H1 (cell line): ENCODE results near the gene RBMY1B. TPM values are rescaled to one million over a fixed set of nuclear protein-coding genes. Genes with fewer than 3 reads are reported as not detected.
"Not testable (repeated sequence)": the region's sequence is repeated elsewhere in the genome, so short reads cannot be mapped to it uniquely, and the experiment has no call there.

Source experiments
- CTCF ChIA-PET: fragments of 300-600 bp; sonication (Branson Sonifier 250); formaldehyde crosslinking; loops from one replicate; lab custom pipeline; 2021; ENCODE audit not compliant: partially characterized antibody; lab: Charles Lee
- POLR2A ChIA-PET: fragments of 300-600 bp; sonication (Branson Sonifier 250); formaldehyde crosslinking; loops from one replicate; lab custom pipeline; 2021; ENCODE audit warnings: inconsistent platforms; ENCODE audit not compliant: partially characterized antibody; lab: Charles Lee
- DNase-seq, 2 experiments: peaks; one replicate each; pipeline versions ENCODE4 v3.0.0 to v3.0.0-alpha.2; 2010 to 2022; ENCODE audit warnings: low spot score in 2 of 2, low read depth in 1 of 2, mixed read lengths in 1 of 2
- FAIRE-seq: peaks from 2 replicates; lab custom pipeline; 2011; peaks lifted over from hg19 to GRCh38; lab: Jason Lieb, UNC
- H2AFZ ChIP-seq: 2 replicates; pipeline ENCODE4 v1.8.1; 2012; ENCODE audit warnings: low read length, inconsistent platforms
- H2AK5ac ChIP-seq: 2 replicates; pipeline ENCODE4 v1.6.1; 2013; ENCODE audit warnings: low read depth, low read length
- H2BK120ac ChIP-seq: replicated peaks from 2 replicates; pipeline ENCODE3; 2013; ENCODE audit warnings: low read depth, low read length, inconsistent platforms
- H2BK12ac ChIP-seq: 2 replicates; pipeline ENCODE4 v1.6.1; 2013; ENCODE audit warnings: low read depth, low read length
- H2BK15ac ChIP-seq: 2 replicates; pipeline ENCODE4 v1.6.1; 2013; ENCODE audit warnings: low read length
- H2BK20ac ChIP-seq: 2 replicates; pipeline ENCODE4 v1.6.1; 2013; ENCODE audit warnings: low read length
- H2BK5ac ChIP-seq: 2 replicates; pipeline ENCODE4 v1.6.1; 2013; ENCODE audit warnings: low read depth, low read length
- H3K14ac ChIP-seq: 2 replicates; pipeline ENCODE4 v1.6.1; 2013; ENCODE audit warnings: inconsistent platforms; ENCODE audit not compliant: insufficient read length
- H3K18ac ChIP-seq: 2 replicates; pipeline ENCODE4 v1.6.1; 2013; ENCODE audit warnings: low read length; ENCODE audit errors: extremely low read depth
- H3K23ac ChIP-seq: 2 replicates; pipeline ENCODE4 v1.6.1; 2013; ENCODE audit warnings: inconsistent platforms; ENCODE audit not compliant: insufficient read length
- H3K23me2 ChIP-seq: 2 replicates; pipeline ENCODE4 v1.6.1; 2013; ENCODE audit warnings: low read depth, low read length
- H3K27ac ChIP-seq: 2 replicates; pipeline ENCODE4 v1.6.1; 2011; ENCODE audit warnings: low read depth, low read length, inconsistent platforms
- H3K27me3 ChIP-seq, 4 experiments: replicated peaks in 1 of 4; 1 replicate in 1 of 4; 2 replicates in 3 of 4; pipeline versions ENCODE4 v1.6.1 to v1.8.1; 2011 to 2013; ENCODE audit warnings: low read length in 3 of 4, mild to moderate bottlenecking in 3 of 4, inconsistent platforms in 2 of 4, mixed read lengths in 2 of 4, moderate library complexity in 1 of 4; ENCODE audit not compliant: control insufficient read depth in 3 of 4, insufficient read depth in 3 of 4; ENCODE audit errors: extremely low read depth in 1 of 4
- H3K36me3 ChIP-seq, 4 experiments: 2 replicates each; pipeline versions ENCODE4 v1.6.1 to v1.8.1; 2011 to 2013; ENCODE audit warnings: mild to moderate bottlenecking in 4 of 4, low read length in 3 of 4, moderate library complexity in 2 of 4, control low read depth in 1 of 4, inconsistent platforms in 1 of 4; ENCODE audit not compliant: insufficient read depth in 4 of 4, control insufficient read depth in 2 of 4
- H3K4ac ChIP-seq: replicated peaks from 2 replicates; pipeline ENCODE3; 2013; ENCODE audit warnings: low read length, low read depth, mixed read lengths, inconsistent platforms; ENCODE audit not compliant: insufficient read length
- H3K4me1 ChIP-seq, 4 experiments: replicated peaks in 1 of 4; 1 replicate in 1 of 4; 2 replicates in 3 of 4; pipeline versions ENCODE4 v1.6.1 to v1.8.1; 2011 to 2013; ENCODE audit warnings: low read length in 3 of 4, inconsistent platforms in 2 of 4, mixed read lengths in 1 of 4; ENCODE audit not compliant: insufficient read depth in 4 of 4, control insufficient read depth in 3 of 4
- H3K4me2 ChIP-seq, 2 experiments: 2 replicates each; pipeline versions ENCODE4 v1.6.1 to v1.8.1; 2011 to 2013; ENCODE audit warnings: low read depth in 2 of 2, low read length in 2 of 2, control low read depth in 1 of 2, inconsistent platforms in 1 of 2, mild to moderate bottlenecking in 1 of 2; ENCODE audit not compliant: insufficient read depth in 1 of 2
- H3K4me3 ChIP-seq, 4 experiments: fragments of 200-600, 300-600 bp in 1 of 4; sonication (generic), shearing (Covaris generic), sonication (Bioruptor Twin) in 1 of 4; 2 replicates each; pipeline versions ENCODE4 v1.5.1 to v1.8.1; 2011 to 2016; ENCODE audit warnings: low read length in 4 of 4, low read depth in 3 of 4, control low read depth in 2 of 4, inconsistent platforms in 2 of 4, mild to moderate bottlenecking in 2 of 4, mixed read lengths in 1 of 4, moderate library complexity in 1 of 4; ENCODE audit not compliant: insufficient read depth in 2 of 4; ENCODE audit errors: extremely low read depth in 1 of 4
- H3K56ac ChIP-seq: replicated peaks from 2 replicates; pipeline ENCODE3; 2013; ENCODE audit warnings: low read depth, mild to moderate bottlenecking, mixed read lengths, low read length, inconsistent platforms; ENCODE audit not compliant: insufficient read length
- H3K79me1 ChIP-seq: 2 replicates; pipeline ENCODE4 v1.6.1; 2013; ENCODE audit warnings: low read depth, low read length, control low read depth
- H3K79me2 ChIP-seq, 2 experiments: 2 replicates each; pipeline versions ENCODE4 v1.6.1 to v1.8.1; 2012 to 2013; ENCODE audit warnings: low read length in 2 of 2, mild to moderate bottlenecking in 2 of 2, inconsistent platforms in 1 of 2; ENCODE audit not compliant: insufficient read depth in 2 of 2, control insufficient read depth in 1 of 2
- H3K9ac ChIP-seq, 4 experiments: replicated peaks in 1 of 4; 1 replicate in 1 of 4; 2 replicates in 3 of 4; pipeline versions ENCODE4 v1.6.1 to v1.8.1; 2011 to 2013; ENCODE audit warnings: low read depth in 3 of 4, low read length in 3 of 4, control low read depth in 2 of 4, mild to moderate bottlenecking in 2 of 4, moderate library complexity in 2 of 4, inconsistent platforms in 1 of 4; ENCODE audit errors: extremely low read depth in 1 of 4
- H3K9me3 ChIP-seq, 2 experiments: 2 replicates each; pipeline versions ENCODE4 v1.6.1 to v1.8.1; 2012 to 2013; ENCODE audit warnings: mild to moderate bottlenecking in 2 of 2, moderate library complexity in 2 of 2, control low read depth in 1 of 2, inconsistent platforms in 1 of 2, low read depth in 1 of 2, low read length in 1 of 2, mixed read lengths in 1 of 2; ENCODE audit not compliant: insufficient read depth in 2 of 2
- H4K20me1 ChIP-seq, 2 experiments: replicated peaks in 1 of 2; 2 replicates each; pipeline versions ENCODE3 to v1.8.1; 2011 to 2013; ENCODE audit warnings: inconsistent platforms in 2 of 2, low read length in 2 of 2, mild to moderate bottlenecking in 1 of 2; ENCODE audit not compliant: insufficient read depth in 2 of 2, control insufficient read depth in 1 of 2
- H4K5ac ChIP-seq: 2 replicates; pipeline ENCODE4 v1.6.1; 2013; ENCODE audit warnings: low read length, low read depth, mixed read lengths, inconsistent platforms; ENCODE audit not compliant: insufficient read length
- H4K8ac ChIP-seq: 2 replicates; pipeline ENCODE4 v1.8.0; 2013; ENCODE audit warnings: mild to moderate bottlenecking, moderate library complexity, low read length, inconsistent platforms; ENCODE audit not compliant: insufficient read depth; ENCODE audit errors: extremely low read depth
- H4K91ac ChIP-seq: replicated peaks from 2 replicates; pipeline ENCODE3; 2013; ENCODE audit warnings: low read length, mixed read lengths, inconsistent platforms; ENCODE audit not compliant: insufficient read length
- WGBS, 2 experiments: shearing (Covaris generic) in 1 of 2; methylation state at CpG; one replicate each; pipeline versions ENCODE4 v1.1.6 to v1.1.7; 2013 to 2015; ENCODE audit warnings: low lambda C conversion rate in 2 of 2, mixed read lengths in 2 of 2, inconsistent platforms in 1 of 2, low coverage in 1 of 2, missing lambda C conversion rate in 1 of 2; ENCODE audit not compliant: insufficient replicate concordance in 2 of 2, insufficient coverage in 1 of 2, insufficient read length in 1 of 2; ENCODE audit errors: extremely low coverage in 1 of 2, missing lambda C conversion rate in 1 of 2; 5-methylcytosine and 5-hydroxymethylcytosine counted together
- polyA plus RNA-seq, 7 experiments: library from polyadenylated mRNA; depleted of rRNA in 3 of 7; stranded (reverse) in 5 of 7; unstranded in 2 of 7; fragments of >200 nt in 5 of 7; fragments of 200-250 nt in 2 of 7; gene quantifications; 1 replicate in 5 of 7; 2 replicates in 1 of 7; 4 replicates in 1 of 7; pipeline versions ENCODE4 v1.2.1 to v1.2.3, GENCODE V29; 2011 to 2013; ENCODE audit warnings: missing spikeins in 2 of 7, mixed read lengths in 2 of 7
- total RNA-seq: library from RNA; stranded (reverse); fragmentation: NEBNext Ultra II Directional; extraction: Animal tissue kit (Norgen Biotek cat#: 25700); gene quantifications from 2 replicates; pipeline ENCODE4 v1.2.1, GENCODE V29; 2021

Gene RBMY1B
- total and polyA plus RNA-seq, 2 of the 8 experiments (the other 6 are each of a cell fraction or from before 2014, with no cell fraction given) = not detected

DNA sequence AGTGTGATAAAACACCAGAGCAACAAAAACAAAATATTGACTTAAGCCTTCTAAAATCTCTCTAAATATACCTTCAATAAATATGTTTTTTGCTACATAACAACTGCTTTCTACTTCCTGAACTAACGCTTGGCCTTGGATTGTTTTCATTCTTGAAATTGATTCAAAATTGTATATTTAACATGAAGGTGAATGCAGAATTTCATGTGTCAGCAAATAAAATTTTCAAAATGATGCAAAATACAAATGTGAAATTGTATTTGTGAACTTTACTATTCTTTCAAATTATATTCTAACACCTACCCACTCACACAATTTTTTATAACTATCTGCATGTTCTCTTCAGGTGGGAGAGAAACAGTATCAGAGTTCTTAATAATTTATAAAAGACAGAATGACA, 48.2 kb upstream of the RBMY1B start:
- CTCF ChIA-PET, FAIRE-seq: not testable (repeated sequence)
- WGBS, 2 experiments = 93% methylated on average over 1 of the region's 1 CpG; no CpG with 5 or more reads in 1 of the 2 experiments

More for the DNA sequence above, 48.2 kb upstream of the RBMY1B start:
- H4K8ac ChIP-seq, H4K91ac ChIP-seq, H2BK20ac ChIP-seq, H2BK12ac ChIP-seq, H3K23ac ChIP-seq, H3K18ac ChIP-seq, H4K5ac ChIP-seq, H3K4me3 ChIP-seq, H3K27me3 ChIP-seq, H2AFZ ChIP-seq, H3K14ac ChIP-seq, H3K23me2 ChIP-seq, H3K4me1 ChIP-seq, H2BK5ac ChIP-seq, H3K56ac ChIP-seq, H2AK5ac ChIP-seq, H3K36me3 ChIP-seq, H4K20me1 ChIP-seq, H3K4ac ChIP-seq, H3K4me2 ChIP-seq, H2BK15ac ChIP-seq, POLR2A ChIA-PET, DNase-seq, H3K27ac ChIP-seq, H3K9ac ChIP-seq, H3K79me1 ChIP-seq, H3K79me2 ChIP-seq, H2BK120ac ChIP-seq: not testable (repeated sequence)
- peaks cover 8 to 57% of the 10 kb centered on the region in 2 experiments; a peak in 3 of 4 replicates for H3K9me3 ChIP-seq
